HepG2 (cell line): ENCODE measurements around the gene SLC13A5. TPM values are rescaled to one million over a fixed set of nuclear protein-coding genes. Genes with fewer than 3 reads are reported as not detected.

Experiments
- ATAC-seq: fragments of 200-7000 bp; cut with Tn5 transposase; 3 replicates; pipeline ENCODE4 v1.9.1; 2020; ENCODE audit warnings: mild to moderate bottlenecking, moderate library complexity
- BruUV-seq: library from RNA; stranded (reverse); fragments of 400-500 nt; replicated peaks from 2 replicates; lab custom pipeline; 2021; lab: Mats Ljungman, UMichigan
- CTCF ChIA-PET: fragments of 300-600 bp; formaldehyde crosslinking; extraction: SDS; loops from one replicate; lab custom pipeline; 2021; ENCODE audit warnings: low total read pairs, inconsistent platforms, low intra/inter-chr PET ratio; lab: Yijun Ruan, JAX
- POLR2A ChIA-PET: fragments of 350-600 bp; sonication (Branson Sonifier 250); formaldehyde crosslinking; loops from one replicate; lab custom pipeline; 2020; ENCODE audit warnings: antibody characterized with exemption, inconsistent platforms; lab: Yijun Ruan, JAX
- DNase-seq: peaks from one replicate; pipeline ENCODE4 v3.0.0-alpha.2; 2015; ENCODE audit warnings: low spot score
- FAIRE-seq: peaks from 3 replicates; lab custom pipeline; 2011; peaks lifted over from hg19 to GRCh38; lab: Jason Lieb, UNC
- H2AFZ ChIP-seq: one replicate; pipeline ENCODE4 v1.6.1; 2011; ENCODE audit warnings: low read length, inconsistent platforms
- H3K27ac ChIP-seq: fragments of 300-600 bp; 3 replicates; pipeline ENCODE4 v1.8.0; 2011; ENCODE audit warnings: mixed run types, mild to moderate bottlenecking, mixed read lengths, low read length, inconsistent platforms; ENCODE audit not compliant: insufficient read depth; ENCODE audit errors: extremely low read length
- H3K27me3 ChIP-seq, 2 experiments: fragments of 200-600 bp in 1 of 2; 2 replicates in 1 of 2; 3 replicates in 1 of 2; pipeline versions ENCODE4 v1.6.0 to v1.8.0; 2011; ENCODE audit warnings: low read length in 2 of 2, mild to moderate bottlenecking in 2 of 2, moderate library complexity in 2 of 2, inconsistent platforms in 1 of 2; ENCODE audit not compliant: insufficient read depth in 2 of 2, control insufficient read depth in 1 of 2
- H3K36me3 ChIP-seq, 2 experiments: fragments of 200-600 bp in 1 of 2; replicated peaks in 1 of 2; 2 replicates in 1 of 2; 3 replicates in 1 of 2; pipeline versions ENCODE4 v1.5.1 to v1.8.0; 2011; ENCODE audit warnings: low read length in 2 of 2, inconsistent platforms in 1 of 2; ENCODE audit not compliant: insufficient read depth in 2 of 2, control insufficient read depth in 1 of 2
- H3K4me1 ChIP-seq: 2 replicates; pipeline ENCODE4 v1.5.1; 2012; ENCODE audit warnings: low read length, inconsistent platforms; ENCODE audit not compliant: insufficient read depth
- H3K4me2 ChIP-seq: 2 replicates; pipeline ENCODE4 v1.6.0; 2011; ENCODE audit warnings: low read depth, low read length, inconsistent platforms
- H3K4me3 ChIP-seq, 3 experiments: fragments of 200-600 bp in 1 of 3; sonication (generic), shearing (Covaris generic) in 1 of 3; replicated peaks in 1 of 3; 2 replicates each; pipeline ENCODE4 v1.5.1; 2011 to 2016; ENCODE audit warnings: low read length in 3 of 3, inconsistent platforms in 2 of 3, low read depth in 2 of 3, mild to moderate bottlenecking in 2 of 3, control low read depth in 1 of 3, mixed read lengths in 1 of 3; ENCODE audit not compliant: insufficient read depth in 1 of 3
- H3K79me2 ChIP-seq: one replicate; pipeline ENCODE4 v1.6.1; 2011; ENCODE audit warnings: low read length, inconsistent platforms; ENCODE audit not compliant: insufficient read depth
- H3K9ac ChIP-seq: 2 replicates; pipeline ENCODE4 v1.6.0; 2011; ENCODE audit warnings: mild to moderate bottlenecking, low read depth, low read length, inconsistent platforms; ENCODE audit not compliant: insufficient read depth
- H3K9me3 ChIP-seq: 2 replicates; pipeline ENCODE4 v1.5.1; 2012; ENCODE audit warnings: mild to moderate bottlenecking, low read length
- H4K20me1 ChIP-seq: 2 replicates; pipeline ENCODE4 v1.6.0; 2011; ENCODE audit warnings: inconsistent platforms, mild to moderate bottlenecking, low read length, moderate library complexity; ENCODE audit not compliant: insufficient read depth
- AGO1 ChIP-seq: fragments of 200-400 bp; formaldehyde crosslinking; IDR thresholded peaks from 2 replicates; pipeline ENCODE4 v1.6.1; 2017; ENCODE audit warnings: mild to moderate bottlenecking, low read depth, low read length, moderate library complexity; ENCODE audit not compliant: poor library complexity, severe bottlenecking
- CAMTA2 ChIP-seq: sonication (generic); formaldehyde crosslinking; IDR thresholded peaks from 2 replicates; pipeline ENCODE4 v1.4.0; 2020; ENCODE audit warnings: mild to moderate bottlenecking, missing genetic modification reagents, borderline replicate concordance
- HNF4G ChIP-seq, 2 experiments: sonication (generic) in 1 of 2; formaldehyde crosslinking in 1 of 2; IDR thresholded peaks; 2 replicates each; pipeline versions ENCODE4 v1.4.0 to v1.6.1; 2011 to 2020; ENCODE audit warnings: borderline replicate concordance in 2 of 2, low read depth in 2 of 2, mild to moderate bottlenecking in 2 of 2, low read length in 1 of 2, missing genetic modification reagents in 1 of 2, moderate library complexity in 1 of 2
- JUN ChIP-seq: sonication (generic); formaldehyde crosslinking; IDR thresholded peaks from 2 replicates; pipeline ENCODE4 v1.4.0; 2020; ENCODE audit warnings: mild to moderate bottlenecking, missing genetic modification reagents
- MXI1 ChIP-seq: IDR thresholded peaks from 3 replicates; pipeline ENCODE4 v1.6.1; 2012; ENCODE audit warnings: low read depth, low read length, inconsistent platforms, borderline replicate concordance
- PAX8 ChIP-seq: sonication (generic); formaldehyde crosslinking; IDR thresholded peaks from 2 replicates; pipeline ENCODE4 v1.8.0; 2022; ENCODE audit warnings: mild to moderate bottlenecking, missing genetic modification reagents, borderline replicate concordance
- REL ChIP-seq: sonication (generic); formaldehyde crosslinking; conservative IDR thresholded peaks from 2 replicates; pipeline ENCODE4 v1.8.0; 2022; ENCODE audit warnings: mild to moderate bottlenecking, missing genetic modification reagents, moderate library complexity
- ZKSCAN8 ChIP-seq: IDR thresholded peaks from 2 replicates; pipeline ENCODE4 v1.6.1; 2016; ENCODE audit warnings: borderline replicate concordance, missing genetic modification reagents, missing compliant biosample characterization
- ZNF207 ChIP-seq: fragments of 450-650 bp; IDR thresholded peaks from 2 replicates; pipeline ENCODE4 v1.6.1; 2016; ENCODE audit warnings: antibody characterized with exemption, borderline replicate concordance
- ZSCAN31 ChIP-seq: sonication (generic); formaldehyde crosslinking; IDR thresholded peaks from 2 replicates; pipeline ENCODE4 v1.5.0; 2020; ENCODE audit warnings: low read depth, mild to moderate bottlenecking, missing genetic modification reagents
- WGBS: methylation state at CpG from one replicate; pipeline ENCODE4 v1.1.6; 2017; ENCODE audit warnings: low lambda C conversion rate; 5-methylcytosine and 5-hydroxymethylcytosine counted together
- in situ Hi-C: cut with HindIII; loops from 2 replicates; pipeline ENCODE4 v1.10.0; 2017; ENCODE audit warnings: low pct_unique_long_range_greater_than_20kb; ENCODE audit not compliant: extremely low pct_ligation_motif_present
- intact Hi-C: fragments of 100-400 bp; cut with micrococcal nuclease; formaldehyde crosslinking; loops from one replicate; pipeline ENCODE4 v1.10.0; 2022; ENCODE audit not compliant: unreplicated experiment
- polyA plus RNA-seq, 8 experiments: library from polyadenylated mRNA; depleted of rRNA in 3 of 8; stranded (reverse) in 7 of 8; unstranded in 1 of 8; fragments of >200 nt; fragmentation: Illumina TruSeq in 4 of 8; extraction: Trizol in 4 of 8; gene quantifications; 2 replicates each; pipeline versions ENCODE4 v1.2.1 to v1.2.3, GENCODE V29; 2011 to 2016; ENCODE audit warnings: low read depth in 4 of 8, missing spikeins in 1 of 8, mixed read lengths in 1 of 8; ENCODE audit not compliant: insufficient read depth in 1 of 8
- total RNA-seq, 5 experiments: library from RNA; depleted of rRNA; stranded (reverse); fragments of >200 nt; fragmentation: Illumina TruSeq; extraction: Trizol; gene quantifications; 2 replicates each; pipeline ENCODE4 v1.2.3, GENCODE V29; 2016; ENCODE audit warnings: low read depth in 1 of 5
- TF ChIP-seq, protein P1 (sequence below): sonication (generic); formaldehyde crosslinking; IDR thresholded peaks from 2 replicates; pipeline ENCODE4 v1.8.1; 2023; ENCODE audit warnings: mild to moderate bottlenecking, inconsistent platforms, moderate library complexity, missing genetic modification reagents, borderline replicate concordance
- TF ChIP-seq, protein P2 (sequence below): sonication (generic); formaldehyde crosslinking; conservative IDR thresholded peaks from 2 replicates; pipeline ENCODE4 v1.4.0; 2020; ENCODE audit warnings: mild to moderate bottlenecking, missing genetic modification reagents, moderate library complexity
- TF ChIP-seq, protein P3 (sequence below): IDR thresholded peaks from 2 replicates; pipeline ENCODE4 v1.6.1; 2016; ENCODE audit warnings: low read depth, control low read depth

The SLC13A5 gene
- total and polyA plus RNA-seq, 2 of the 13 experiments (the other 11 are each of a cell fraction or from before 2014, with no cell fraction given) = 42.8 to 310 TPM

DNA sequence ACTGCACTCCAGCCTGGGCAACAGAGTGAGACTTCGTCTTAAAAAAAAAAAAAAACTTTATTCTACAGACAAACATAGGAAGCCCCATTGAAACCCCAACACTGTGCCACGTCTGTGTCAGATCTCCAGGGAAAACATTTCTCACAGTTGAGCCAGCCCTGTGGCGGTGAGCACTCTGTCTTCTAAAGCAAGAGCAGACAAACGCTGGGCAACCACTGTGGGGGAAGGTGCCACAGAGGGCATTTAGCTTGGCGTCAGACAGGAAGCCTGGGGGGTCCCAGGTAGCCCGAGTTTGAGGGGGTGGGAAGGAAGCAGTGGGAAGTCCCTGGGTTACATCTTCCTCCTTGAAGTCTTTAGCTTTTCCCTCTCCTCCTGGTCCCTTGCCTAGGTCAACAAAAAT, 45.7 kb downstream of the SLC13A5 start:
- Histone ChIP-seq H3K27me3 (no peaks in the 10 kb centered on the region), H3K4me1 (peaks cover 51% of the 10 kb centered on the region), H3K36me3 (no peaks in the 10 kb centered on the region), H3K27ac (no peak overlapping the region), H3K9me3 (no peaks in the 10 kb centered on the region), H2AFZ (no peak overlapping the region), H3K79me2 (no peaks in the 10 kb centered on the region), H3K9ac (no peak overlapping the region), H3K4me2 (no peak overlapping the region), H4K20me1 (no peaks in the 10 kb centered on the region), H3K4me3 (no peak overlapping the region)
- ATAC-seq (no peak), FAIRE-seq (no peak), DNase-seq (no peak)
- POLR2A ChIA-PET = interaction anchor here (1.6 to 4.3 kb wide), 4 partner anchors 9 to 45 kb away, joined by 4 to 33 read pairs (median 22); partner anchors contain the start of gene SLC13A5
- 96% methylated on average over 5 of the region's 6 CpGs for WGBS
- TF ChIP-seq CAMTA2 (CRISPR knock-in tag) (no peak), ZNF207 (no peak), ZKSCAN8 (CRISPR knock-in tag) (no peak), HNF4G (IDR thresholded peaks at IDR 0.05; ENCODE audit: borderline replicate concordance, low read depth, low read length) (no peak), HNF4G (CRISPR knock-in tag; IDR thresholded peaks at IDR 0.05; ENCODE audit: borderline replicate concordance, low read depth) (no peak), PAX8 (CRISPR knock-in tag) (no peak), MXI1 (no peak), JUN (no peak), ZSCAN31 (CRISPR knock-in tag) (no peak), AGO1 (no peak), REL (CRISPR knock-in tag) (no peak)
- TF ChIP-seq, protein P1, sequence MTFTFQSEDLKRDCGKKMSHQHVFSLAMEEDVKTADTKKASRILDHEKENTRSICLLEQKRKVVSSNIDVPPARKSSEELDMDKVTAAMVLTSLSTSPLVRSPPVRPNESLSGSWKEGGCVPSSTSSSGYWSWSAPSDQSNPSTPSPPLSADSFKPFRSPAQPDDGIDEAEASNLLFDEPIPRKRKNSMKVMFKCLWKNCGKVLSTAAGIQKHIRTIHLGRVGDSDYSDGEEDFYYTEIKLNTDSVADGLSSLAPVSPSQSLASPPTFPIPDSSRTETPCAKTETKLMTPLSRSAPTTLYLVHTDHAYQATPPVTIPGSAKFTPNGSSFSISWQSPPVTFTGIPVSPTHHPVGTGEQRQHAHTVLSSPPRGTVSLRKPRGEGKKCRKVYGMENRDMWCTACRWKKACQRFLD (CRISPR knock-in tag) = no peak
- TF ChIP-seq, protein P2, sequence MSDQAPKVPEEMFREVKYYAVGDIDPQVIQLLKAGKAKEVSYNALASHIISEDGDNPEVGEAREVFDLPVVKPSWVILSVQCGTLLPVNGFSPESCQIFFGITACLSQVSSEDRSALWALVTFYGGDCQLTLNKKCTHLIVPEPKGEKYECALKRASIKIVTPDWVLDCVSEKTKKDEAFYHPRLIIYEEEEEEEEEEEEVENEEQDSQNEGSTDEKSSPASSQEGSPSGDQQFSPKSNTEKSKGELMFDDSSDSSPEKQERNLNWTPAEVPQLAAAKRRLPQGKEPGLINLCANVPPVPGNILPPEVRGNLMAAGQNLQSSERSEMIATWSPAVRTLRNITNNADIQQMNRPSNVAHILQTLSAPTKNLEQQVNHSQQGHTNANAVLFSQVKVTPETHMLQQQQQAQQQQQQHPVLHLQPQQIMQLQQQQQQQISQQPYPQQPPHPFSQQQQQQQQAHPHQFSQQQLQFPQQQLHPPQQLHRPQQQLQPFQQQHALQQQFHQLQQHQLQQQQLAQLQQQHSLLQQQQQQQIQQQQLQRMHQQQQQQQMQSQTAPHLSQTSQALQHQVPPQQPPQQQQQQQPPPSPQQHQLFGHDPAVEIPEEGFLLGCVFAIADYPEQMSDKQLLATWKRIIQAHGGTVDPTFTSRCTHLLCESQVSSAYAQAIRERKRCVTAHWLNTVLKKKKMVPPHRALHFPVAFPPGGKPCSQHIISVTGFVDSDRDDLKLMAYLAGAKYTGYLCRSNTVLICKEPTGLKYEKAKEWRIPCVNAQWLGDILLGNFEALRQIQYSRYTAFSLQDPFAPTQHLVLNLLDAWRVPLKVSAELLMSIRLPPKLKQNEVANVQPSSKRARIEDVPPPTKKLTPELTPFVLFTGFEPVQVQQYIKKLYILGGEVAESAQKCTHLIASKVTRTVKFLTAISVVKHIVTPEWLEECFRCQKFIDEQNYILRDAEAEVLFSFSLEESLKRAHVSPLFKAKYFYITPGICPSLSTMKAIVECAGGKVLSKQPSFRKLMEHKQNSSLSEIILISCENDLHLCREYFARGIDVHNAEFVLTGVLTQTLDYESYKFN (CRISPR knock-in tag) = no peak
- TF ChIP-seq, protein P3, sequence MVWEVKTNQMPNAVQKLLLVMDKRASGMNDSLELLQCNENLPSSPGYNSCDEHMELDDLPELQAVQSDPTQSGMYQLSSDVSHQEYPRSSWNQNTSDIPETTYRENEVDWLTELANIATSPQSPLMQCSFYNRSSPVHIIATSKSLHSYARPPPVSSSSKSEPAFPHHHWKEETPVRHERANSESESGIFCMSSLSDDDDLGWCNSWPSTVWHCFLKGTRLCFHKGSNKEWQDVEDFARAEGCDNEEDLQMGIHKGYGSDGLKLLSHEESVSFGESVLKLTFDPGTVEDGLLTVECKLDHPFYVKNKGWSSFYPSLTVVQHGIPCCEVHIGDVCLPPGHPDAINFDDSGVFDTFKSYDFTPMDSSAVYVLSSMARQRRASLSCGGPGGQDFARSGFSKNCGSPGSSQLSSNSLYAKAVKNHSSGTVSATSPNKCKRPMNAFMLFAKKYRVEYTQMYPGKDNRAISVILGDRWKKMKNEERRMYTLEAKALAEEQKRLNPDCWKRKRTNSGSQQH (CRISPR knock-in tag) = no peak
- intact Hi-C loops (loop anchor here (2.0 kb wide), 2 partner anchors 15 to 175 kb away; no protein-coding TSS in a partner anchor), in situ Hi-C loops (loop anchor here (5.0 to 10.0 kb wide), 3 partner anchors 45 to 347 kb away; partner anchors contain the start of genes RNASEK, SLC13A5 and TEKT1)
- CTCF ChIA-PET = interaction anchor here (0.5 kb wide), 1 partner anchor 243 kb away, joined by 3 read pairs; no protein-coding TSS in a partner anchor
- no TSS peak for BruUV-seq
